Kidney (tissue), 14 donors: Measurements from ENCODE around the gene ACTL6B. TPM values are rescaled to one million over a fixed set of nuclear protein-coding genes. Genes with fewer than 3 reads are reported as not detected.

Source experiments
- DNase-seq, 5 donors: peaks; one replicate each; pipeline ENCODE4 v3.0.0-alpha.2; 2013 to 2020
- FAIRE-seq: peaks from 2 replicates; lab custom pipeline; 2012; peaks lifted over from hg19 to GRCh38; lab: Jason Lieb, UNC
- H3K27ac ChIP-seq, 2 donors: one replicate each; pipeline ENCODE4 v1.7.0; 2013; ENCODE audit warnings: low read depth in 2 of 2, low read length in 2 of 2, inconsistent platforms in 1 of 2
- H3K27me3 ChIP-seq: one replicate; pipeline ENCODE4 v1.7.1; 2013; ENCODE audit warnings: low read length, inconsistent platforms; ENCODE audit not compliant: control insufficient read depth, insufficient read depth
- H3K36me3 ChIP-seq, 3 donors: one replicate each; pipeline versions ENCODE4 v1.7.0 to v1.7.1; 2013; ENCODE audit warnings: low read length in 3 of 3, control low read depth in 1 of 3, inconsistent platforms in 1 of 3; ENCODE audit not compliant: insufficient read depth in 3 of 3, control insufficient read depth in 2 of 3
- H3K4me1 ChIP-seq, 3 donors: one replicate each; pipeline versions ENCODE4 v1.7.0 to v1.7.1; 2013; ENCODE audit warnings: low read length in 3 of 3, inconsistent platforms in 1 of 3, low read depth in 1 of 3; ENCODE audit not compliant: control insufficient read depth in 2 of 3, insufficient read depth in 2 of 3
- H3K4me3 ChIP-seq, 3 donors: one replicate each; pipeline versions ENCODE4 v1.7.0 to v1.8.1; 2013; ENCODE audit warnings: low read length in 3 of 3, control low read depth in 1 of 3, inconsistent platforms in 1 of 3
- H3K9ac ChIP-seq, 3 donors: one replicate each; pipeline versions ENCODE4 v1.7.0 to v1.7.1; 2013; ENCODE audit warnings: low read length in 3 of 3, control low read depth in 1 of 3, inconsistent platforms in 1 of 3
- H3K9me3 ChIP-seq, 3 donors: one replicate each; pipeline versions ENCODE4 v1.7.0 to v1.7.1; 2013; ENCODE audit warnings: low read length in 3 of 3, control low read depth in 1 of 3, inconsistent platforms in 1 of 3; ENCODE audit not compliant: control insufficient read depth in 2 of 3, insufficient read depth in 1 of 3
- intact Hi-C: fragments of 100-400 bp; cut with DNase I; formaldehyde crosslinking; loops from one replicate; pipeline ENCODE4 v1.11.1; 2022
- polyA plus RNA-seq: library from polyadenylated mRNA; stranded (reverse); fragments of 350-450 nt; fragmentation: Illumina TruSeq; extraction: RNeasy Lipid Tissue Mini Kit (QIAGEN cat#74804); gene quantifications from one replicate; pipeline ENCODE4 v1.2.3, GENCODE V29; 2014; ENCODE audit warnings: low read depth, low replicate concordance; ENCODE audit not compliant: insufficient read depth
- total RNA-seq: library from RNA; stranded (reverse); fragmentation: NEBNext Ultra II Directional; extraction: Animal tissue kit (Norgen Biotek cat#: 25700); gene quantifications from one replicate; pipeline ENCODE4 v1.2.1, GENCODE V29; 2021
- TF ChIP-seq, protein P1 (sequence below): IDR thresholded peaks from 3 replicates; pipeline ENCODE4 v1.5.1; 2012; ENCODE audit warnings: mild to moderate bottlenecking, moderate library complexity, borderline replicate concordance; ENCODE audit not compliant: insufficient read depth; ENCODE audit errors: extremely low read depth
- donor health status: control.
- donor health status: control.
- donor health status: control.
- donor health status: control.
- donor health status: control.
- donor health status: DM: yes; HTN: yes; CAD: no.
- donor health status: Normal renal cell carcinoma (clear cell type).

Gene ACTL6B
- total and polyA plus RNA-seq, 2 donors from 2014 or later, result not detected

DNA sequence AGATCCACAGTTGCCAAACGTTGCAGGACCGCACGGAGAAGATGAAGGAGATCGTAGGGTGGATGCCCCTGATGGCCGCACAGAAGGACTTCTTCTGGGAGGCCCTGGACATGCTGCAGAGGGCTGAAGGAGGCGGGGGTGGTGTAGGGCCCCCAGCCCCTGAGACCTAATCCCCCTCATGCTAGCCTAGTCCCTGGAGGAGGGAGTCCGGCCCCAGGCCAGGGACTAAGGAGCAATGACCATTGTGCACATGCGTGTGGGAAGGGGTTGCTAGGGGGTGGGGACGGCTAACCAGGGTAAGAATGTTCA lies 55.6 kb downstream of the ACTL6B start:
- no peaks in the 10 kb centered on the region for H3K27me3 ChIP-seq
- H3K4me1 ChIP-seq, result peaks cover 0 to 7% (median 0%) of the 10 kb centered on the region in 3 donors
- no peak overlapping the region for H3K4me3 ChIP-seq
- H3K36me3 ChIP-seq, result no peaks in the 10 kb centered on the region
- H3K27ac ChIP-seq, result no peak overlapping the region
- intact Hi-C loops, result no loop called here
- FAIRE-seq (no peak), DNase-seq (no peak)
- no peak overlapping the region for H3K9ac ChIP-seq
- H3K9me3 ChIP-seq, result no peaks in the 10 kb centered on the region
- TF ChIP-seq, protein P1, sequence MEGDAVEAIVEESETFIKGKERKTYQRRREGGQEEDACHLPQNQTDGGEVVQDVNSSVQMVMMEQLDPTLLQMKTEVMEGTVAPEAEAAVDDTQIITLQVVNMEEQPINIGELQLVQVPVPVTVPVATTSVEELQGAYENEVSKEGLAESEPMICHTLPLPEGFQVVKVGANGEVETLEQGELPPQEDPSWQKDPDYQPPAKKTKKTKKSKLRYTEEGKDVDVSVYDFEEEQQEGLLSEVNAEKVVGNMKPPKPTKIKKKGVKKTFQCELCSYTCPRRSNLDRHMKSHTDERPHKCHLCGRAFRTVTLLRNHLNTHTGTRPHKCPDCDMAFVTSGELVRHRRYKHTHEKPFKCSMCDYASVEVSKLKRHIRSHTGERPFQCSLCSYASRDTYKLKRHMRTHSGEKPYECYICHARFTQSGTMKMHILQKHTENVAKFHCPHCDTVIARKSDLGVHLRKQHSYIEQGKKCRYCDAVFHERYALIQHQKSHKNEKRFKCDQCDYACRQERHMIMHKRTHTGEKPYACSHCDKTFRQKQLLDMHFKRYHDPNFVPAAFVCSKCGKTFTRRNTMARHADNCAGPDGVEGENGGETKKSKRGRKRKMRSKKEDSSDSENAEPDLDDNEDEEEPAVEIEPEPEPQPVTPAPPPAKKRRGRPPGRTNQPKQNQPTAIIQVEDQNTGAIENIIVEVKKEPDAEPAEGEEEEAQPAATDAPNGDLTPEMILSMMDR, result no peak

DNA sequence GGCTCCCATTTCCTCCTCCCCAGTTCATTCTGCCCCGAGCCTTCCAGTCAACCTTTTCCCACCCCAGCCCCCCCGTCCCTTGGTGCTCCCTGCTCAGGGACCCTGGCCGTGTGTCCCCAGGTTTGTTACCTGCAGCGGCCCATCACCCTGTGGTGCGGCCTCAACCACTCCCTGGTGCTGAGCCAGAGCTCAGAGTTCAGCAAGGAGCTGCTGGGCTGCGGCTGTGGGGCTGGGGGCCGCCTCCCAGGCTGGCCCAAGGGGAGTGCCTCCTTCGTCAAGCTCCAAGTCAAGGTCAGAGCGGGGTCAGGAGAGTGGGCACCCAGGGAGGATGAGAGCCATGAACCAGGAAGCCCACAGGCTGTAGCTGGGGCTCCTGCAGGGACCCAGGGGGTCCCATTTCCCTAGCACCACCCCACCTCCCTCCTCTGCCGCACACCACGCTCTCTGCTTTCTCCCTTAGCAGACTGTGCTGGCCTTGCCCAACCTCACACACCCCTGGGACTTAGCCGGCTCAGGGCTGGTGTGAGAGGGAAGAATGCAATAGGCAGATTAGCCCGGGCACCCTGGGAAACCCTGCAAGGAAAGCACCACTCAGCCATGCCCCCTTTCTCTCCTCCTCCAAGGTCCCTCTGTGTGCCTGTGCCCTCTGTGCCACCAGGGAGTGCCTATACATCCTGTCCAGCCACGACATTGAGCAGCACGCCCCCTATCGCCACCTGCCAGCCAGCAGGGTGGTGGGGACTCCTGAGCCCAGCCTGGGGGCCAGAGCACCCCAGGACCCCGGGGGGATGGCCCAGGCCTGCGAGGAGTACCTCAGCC lies 56.1 kb downstream of the ACTL6B start:
- intact Hi-C loops, result no loop called here
- Histone ChIP-seq H3K9me3 (no peaks in the 10 kb centered on the region), H3K36me3 (no peaks in the 10 kb centered on the region), H3K27ac (no peak overlapping the region), H3K4me3 (no peak overlapping the region), H3K4me1 (peaks cover 0 to 3% (median 0%) of the 10 kb centered on the region in 3 donors), H3K9ac (no peak overlapping the region), H3K27me3 (no peaks in the 10 kb centered on the region)
- TF ChIP-seq, protein P1, result no peak
- no peak for FAIRE-seq
- no peak for DNase-seq

DNA sequence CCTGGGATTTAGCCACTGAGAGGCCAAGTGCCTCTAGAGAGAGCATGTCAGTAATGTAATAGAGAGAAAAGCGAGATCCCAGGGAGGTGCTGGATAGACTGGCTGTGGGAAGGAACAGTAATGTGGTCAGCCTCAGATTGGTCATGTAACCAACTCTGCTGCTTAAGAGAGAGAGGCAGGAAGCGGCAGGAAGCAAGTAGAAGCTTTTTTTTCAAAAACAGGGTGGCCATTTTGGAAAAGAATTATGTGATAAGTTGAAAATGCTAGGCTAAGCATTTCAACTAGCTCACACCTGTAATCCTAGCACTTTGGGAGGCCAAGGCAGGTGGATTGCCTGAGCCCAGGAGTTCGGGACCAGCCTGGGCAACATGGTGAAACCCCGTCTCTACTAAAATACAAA lies 57.8 kb downstream of the ACTL6B start:
- no peak overlapping the region for H3K4me3 ChIP-seq
- H3K27me3 ChIP-seq, result no peaks in the 10 kb centered on the region
- intact Hi-C loops, result no loop called here
- H3K36me3 ChIP-seq, result no peaks in the 10 kb centered on the region
- H3K9ac ChIP-seq, result no peak overlapping the region
- H3K27ac ChIP-seq, result no peak overlapping the region
- no peaks in the 10 kb centered on the region for H3K4me1 ChIP-seq
- FAIRE-seq (no peak), DNase-seq (no peak)
- H3K9me3 ChIP-seq, result no peaks in the 10 kb centered on the region
- TF ChIP-seq, protein P1, result no peak
